HG02588 (cell line): Measurements from ENCODE around the gene KLF6.
A peak's percentile ranks its signal among the peaks of the same experiment; 100 is the strongest.

Experiments used
- ATAC-seq: cut with Tn5 transposase; IDR thresholded peaks from one replicate; pipeline ENCODE4 v1.9.1; 2021; ENCODE audit warnings: mild to moderate bottlenecking, moderate library complexity; ENCODE audit not compliant: unreplicated experiment

KLF6 gene

DNA sequence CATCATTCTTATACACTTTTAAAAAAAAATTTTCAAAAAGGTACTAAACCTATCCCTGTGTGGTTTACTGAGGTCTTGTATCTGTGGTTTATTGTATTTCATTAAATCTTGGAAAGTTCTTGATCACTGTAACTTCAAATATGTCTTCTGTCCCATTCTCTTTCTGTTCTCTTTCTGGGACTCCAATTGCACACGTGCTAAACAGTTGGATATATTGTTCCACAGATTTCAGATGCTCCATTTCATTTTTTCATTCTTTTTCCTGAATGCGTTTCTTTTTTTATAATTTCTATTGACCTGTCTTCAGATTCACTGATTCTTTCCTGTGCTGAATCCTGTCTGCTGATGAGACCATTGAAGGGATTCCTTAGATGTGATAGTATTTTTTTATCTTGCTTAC is 4.6 kb upstream of the KLF6 start:
- no peak for ATAC-seq

DNA sequence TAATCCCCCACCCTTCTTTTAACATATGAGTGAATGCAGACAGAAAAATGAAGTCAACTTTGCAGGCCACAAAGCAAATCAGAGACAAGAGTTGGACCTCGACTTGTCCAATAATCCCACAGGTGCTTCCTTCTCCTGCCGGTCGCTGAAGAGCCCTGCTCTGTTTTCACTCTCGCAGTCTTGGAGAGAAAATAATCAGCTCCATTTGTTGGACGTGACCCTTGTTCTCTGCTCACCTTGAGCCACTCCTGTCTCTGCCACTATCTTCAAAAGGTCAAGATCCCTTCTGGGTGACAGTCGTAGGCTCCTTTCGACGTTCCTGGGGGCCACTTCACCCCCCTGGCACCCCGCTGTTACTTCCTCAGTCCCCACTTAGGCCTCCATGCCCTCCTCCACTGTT is 2.8 kb upstream of the KLF6 start:
- ATAC-seq, result no peak

DNA sequence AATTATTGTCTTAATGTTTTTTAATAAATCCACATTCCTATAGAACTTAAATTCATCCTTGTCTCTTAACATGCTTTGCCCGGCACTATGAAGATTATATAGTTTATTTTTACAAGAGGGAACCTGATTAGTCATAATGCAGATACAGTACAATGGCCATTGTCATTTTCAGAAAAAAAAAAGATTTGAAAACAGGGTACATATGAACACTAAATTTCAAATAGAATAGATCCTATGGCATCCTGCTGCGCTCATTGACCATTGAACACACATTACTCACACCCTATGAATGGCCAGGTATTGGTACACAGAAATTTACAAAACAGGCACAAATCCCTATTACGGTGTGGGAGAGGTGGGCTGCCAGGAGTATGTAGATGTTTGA is 2.0 kb upstream of the KLF6 start:
- no peak for ATAC-seq

DNA sequence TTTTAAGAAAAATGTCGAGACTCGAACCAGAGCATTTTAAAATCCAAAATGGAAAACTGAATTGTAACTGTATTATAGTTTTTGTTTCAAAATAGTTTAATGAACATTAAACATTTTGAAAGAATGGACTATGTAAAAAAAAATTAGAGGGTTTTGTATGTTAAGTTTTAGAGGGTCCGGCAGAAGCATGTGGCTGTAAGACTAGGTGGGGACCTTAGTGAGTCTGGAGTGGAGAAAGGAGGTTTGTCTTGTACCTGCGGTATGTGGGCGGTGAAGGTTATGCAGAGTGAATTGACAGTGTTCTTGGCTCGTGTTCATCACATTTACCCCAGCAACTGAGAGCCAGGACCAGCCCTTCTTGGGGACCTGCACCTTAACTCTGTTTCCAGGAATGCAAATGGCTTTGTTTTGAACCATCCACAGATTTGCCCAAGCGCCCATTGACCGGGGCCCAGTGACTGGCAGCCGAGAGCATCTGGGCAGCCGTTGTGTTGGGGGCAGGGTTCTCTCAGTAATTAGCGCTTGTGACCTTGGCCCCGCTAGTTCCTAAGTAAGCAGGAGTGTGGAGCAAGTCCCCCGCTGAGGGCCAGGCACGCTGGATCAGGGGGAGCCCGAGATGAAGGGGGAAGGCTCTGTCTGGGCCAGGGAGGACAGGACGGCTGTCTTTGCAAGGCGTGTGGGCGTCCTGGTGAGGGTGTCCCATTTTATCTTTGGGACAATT is 1.4 kb upstream of the KLF6 start:
- no peak for ATAC-seq

DNA sequence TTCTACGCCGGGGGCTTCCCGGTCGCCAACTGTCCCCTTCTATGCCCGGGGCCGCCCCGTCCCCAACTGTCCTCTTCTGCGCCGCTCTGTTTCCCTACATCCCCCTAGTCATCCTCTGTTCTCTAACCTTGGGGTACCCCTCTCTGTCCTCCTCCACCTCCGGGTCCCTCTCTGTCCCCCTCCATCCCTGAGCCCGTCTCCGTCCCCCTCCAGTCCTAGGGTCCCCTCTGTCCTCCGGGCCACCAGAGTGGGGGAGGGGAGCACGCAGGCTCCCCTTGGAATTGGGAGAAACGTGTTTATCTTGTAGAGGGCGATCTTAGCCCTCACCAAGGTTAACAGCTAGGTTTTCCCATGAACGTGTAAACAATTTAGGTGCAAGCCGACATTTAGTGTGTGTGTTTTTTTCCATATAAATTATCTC is 852 bp upstream of the KLF6 start:
- ATAC-seq, result no peak

DNA sequence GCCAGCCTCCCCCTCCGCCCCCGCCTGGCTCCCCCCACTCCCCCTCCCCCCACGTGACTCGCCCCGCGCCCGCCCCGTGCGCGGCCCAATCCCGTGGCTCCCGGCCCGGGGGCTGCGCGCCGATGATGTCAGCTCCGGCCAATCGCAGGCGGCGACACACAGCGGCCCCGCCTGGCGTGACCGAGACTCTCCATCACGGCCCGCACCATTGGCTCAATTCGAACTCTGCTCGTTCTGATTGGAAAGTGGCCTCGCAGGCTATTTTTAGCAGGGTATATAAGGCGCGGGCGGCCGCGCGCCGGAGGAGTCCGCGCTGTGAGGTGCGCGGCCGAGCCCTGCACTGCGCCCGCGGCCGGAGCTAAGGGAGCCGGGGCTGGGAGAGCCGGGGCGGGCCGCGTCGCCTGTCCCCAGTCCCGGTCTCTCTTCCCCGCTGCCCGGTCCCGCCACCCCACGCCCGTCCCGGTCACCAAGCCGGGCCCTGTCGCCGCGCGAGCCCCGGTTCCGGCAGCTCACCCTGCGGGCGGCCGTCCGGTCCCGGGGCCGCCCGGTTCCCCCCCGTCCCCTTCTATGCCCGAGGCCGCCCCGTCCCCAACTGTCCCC is 342 bp upstream of the KLF6 start:
- ATAC-seq, result peak; percentile 76

DNA sequence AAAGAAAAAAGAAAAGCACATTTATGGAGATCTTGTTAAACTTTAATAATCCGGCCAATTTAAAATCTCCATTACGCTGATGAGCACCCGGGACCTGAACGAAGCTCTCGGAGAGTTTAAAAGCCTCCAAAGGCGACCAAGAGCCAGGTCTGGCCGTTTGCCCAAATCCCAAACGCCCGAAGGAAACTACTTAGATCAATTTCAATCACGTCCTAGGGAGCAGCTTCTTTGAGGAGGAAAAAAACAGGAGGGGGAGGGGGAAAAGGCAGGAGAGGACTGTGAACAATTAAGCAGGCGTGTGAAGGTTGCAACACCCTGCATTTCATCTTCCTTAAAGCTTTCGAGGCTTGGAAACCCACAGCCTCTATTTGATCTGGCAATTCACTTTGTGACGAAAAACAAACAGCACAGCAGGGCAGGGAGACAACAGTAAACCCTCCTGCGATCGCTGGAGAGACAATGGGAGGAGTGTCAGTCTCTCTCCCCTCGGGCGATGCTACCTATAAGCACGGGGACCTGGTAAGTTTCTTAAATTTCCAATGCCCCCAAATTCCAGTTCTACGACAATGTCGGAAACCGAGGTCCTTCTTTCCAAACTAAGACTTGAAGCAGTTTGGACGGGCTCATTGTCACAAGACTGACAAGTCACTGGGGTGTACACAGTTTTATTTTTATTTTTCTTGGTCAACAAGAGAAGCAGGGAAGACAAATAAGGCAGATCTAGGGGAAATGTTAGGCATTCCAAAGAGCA is 1.2 kb downstream of the KLF6 start:
- no peak for ATAC-seq

DNA sequence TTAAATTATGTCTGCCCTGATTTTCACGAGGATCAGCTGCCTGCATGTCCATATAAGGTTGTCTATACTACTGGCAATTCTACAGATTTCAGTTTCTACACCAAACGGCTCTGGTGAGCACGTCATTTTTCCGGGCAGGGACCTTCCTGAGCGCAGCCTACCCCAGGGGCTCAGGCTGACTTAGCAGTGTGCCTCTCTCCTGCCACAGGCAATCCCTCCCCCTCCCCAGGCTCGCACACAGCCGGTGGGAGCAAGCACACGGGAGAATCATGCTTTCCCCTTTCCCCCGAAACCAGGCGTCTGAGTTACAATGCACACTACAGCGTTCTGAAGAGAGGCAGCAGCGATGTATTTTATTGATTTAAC is 1.7 kb downstream of the KLF6 start:
- peak; percentile 26 for ATAC-seq

DNA sequence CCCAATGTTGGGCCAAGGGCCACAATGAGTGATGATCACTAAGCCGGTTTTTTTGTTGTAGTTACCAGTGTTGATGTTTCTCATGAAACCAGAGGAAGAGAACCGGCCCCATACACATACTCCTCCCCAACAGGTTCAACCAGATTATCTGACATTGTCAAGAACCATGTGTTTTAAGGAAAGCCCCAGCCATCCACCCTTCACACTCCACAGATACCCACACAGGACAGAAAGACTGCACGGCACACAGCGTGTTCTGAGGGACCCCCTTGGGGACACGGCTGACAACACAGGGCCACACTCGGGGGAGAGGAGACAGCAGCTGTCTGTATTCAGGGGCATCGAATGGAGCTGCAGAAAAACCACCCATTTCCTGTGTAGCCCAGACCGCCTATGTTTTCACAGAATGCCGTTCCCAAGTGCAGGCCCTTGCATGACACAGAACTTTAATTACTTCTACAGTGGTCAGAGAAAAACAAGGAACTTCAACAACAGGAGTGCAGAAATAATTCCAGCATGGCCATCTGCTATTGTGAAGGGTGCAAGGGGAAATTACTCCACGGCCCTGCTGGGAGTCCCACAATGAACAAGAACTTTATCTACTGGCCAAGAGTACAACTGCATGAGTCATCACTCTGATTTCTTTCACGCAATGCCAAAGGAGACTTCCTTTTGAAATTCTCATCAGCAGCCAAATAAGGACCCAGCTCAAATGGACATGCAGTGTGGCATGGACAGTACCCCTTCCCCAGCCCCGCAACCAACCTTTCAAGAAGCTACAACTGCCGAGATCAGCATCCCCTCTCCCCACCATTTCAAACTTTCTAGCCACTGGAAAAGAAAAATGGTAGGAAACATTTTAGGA is 2.3 kb downstream of the KLF6 start:
- no peak for ATAC-seq

DNA sequence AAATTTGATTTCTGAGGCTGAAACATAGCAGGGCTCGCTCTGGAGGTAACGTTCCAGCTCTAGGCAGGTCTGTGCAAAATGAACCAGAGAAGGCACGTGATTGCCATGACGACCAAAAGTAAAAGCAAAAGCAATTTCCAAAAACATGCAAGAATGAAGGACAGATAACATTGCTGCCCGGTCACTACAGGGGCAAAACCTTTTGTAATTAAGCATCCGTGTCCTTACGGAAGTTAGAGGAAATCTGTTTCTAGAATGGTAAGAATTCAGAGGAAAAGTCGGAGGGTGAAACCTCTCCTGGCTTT is 2.9 kb downstream of the KLF6 start:
- no peak for ATAC-seq

DNA sequence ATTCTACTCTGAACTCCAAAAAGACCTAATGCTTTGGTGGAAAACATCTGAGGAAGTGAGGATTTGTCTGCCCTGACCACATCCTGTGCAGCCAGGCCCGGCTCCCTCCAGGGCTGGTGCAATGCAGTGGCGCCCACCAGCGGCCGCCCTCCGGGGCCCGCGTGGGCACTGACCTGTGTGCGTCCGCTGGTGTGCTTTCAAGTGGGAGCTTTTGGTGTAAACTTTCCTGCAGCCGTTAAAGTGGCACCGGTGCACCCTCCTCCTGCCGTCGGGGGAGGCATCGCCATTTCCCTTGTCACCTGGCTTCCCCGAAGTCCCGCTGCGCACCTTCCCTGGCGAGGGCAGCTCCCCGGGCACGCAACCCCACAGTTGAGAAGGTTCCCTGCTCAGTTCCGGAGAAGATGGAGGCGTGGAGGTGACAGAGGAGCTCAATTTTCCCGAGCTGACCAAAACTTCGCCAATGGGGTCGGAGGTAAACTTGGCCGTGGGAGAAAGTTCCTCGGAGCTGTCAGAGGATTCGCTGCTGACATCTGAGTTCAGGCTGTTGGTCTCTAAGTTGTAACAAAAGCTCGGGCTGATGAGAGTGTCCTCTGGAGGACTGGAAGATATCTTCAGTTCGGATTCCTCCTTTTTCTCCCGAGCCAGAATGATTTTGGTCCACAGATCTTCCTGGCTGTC is 3.4 kb downstream of the KLF6 start:
- no peak for ATAC-seq

DNA sequence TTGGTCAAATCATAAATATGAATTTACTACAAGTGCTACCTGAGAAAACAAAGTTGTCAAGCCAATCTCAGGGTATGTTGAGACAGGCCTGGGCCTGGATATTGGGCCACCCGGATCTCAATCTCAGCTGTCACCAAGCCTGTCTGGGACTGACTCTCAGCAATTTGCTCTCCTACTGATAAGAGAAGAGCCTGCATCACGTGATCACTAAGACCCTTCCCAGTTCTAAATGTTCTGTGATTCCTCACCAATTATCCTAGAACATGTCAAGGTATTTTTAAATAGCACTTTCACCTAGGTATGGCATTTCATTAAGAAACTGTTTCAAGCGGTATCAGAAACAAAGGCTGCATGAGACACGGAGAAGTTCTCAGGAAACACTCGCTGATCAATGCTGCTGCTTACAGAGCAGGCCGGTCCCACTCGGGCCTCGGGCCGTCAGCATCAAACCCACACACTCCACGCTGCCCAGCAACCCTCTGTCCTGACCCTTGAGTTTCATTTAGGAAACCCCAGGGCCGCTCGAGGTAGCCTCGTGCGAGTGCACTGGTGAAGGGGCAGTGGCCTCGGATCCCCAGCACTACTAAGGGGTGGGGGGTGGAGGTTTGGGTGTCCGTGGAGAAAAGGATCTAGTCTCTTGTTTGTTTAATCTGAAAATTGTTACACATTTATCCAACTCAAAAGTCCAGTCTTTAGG is 4.1 kb downstream of the KLF6 start:
- no peak for ATAC-seq

DNA sequence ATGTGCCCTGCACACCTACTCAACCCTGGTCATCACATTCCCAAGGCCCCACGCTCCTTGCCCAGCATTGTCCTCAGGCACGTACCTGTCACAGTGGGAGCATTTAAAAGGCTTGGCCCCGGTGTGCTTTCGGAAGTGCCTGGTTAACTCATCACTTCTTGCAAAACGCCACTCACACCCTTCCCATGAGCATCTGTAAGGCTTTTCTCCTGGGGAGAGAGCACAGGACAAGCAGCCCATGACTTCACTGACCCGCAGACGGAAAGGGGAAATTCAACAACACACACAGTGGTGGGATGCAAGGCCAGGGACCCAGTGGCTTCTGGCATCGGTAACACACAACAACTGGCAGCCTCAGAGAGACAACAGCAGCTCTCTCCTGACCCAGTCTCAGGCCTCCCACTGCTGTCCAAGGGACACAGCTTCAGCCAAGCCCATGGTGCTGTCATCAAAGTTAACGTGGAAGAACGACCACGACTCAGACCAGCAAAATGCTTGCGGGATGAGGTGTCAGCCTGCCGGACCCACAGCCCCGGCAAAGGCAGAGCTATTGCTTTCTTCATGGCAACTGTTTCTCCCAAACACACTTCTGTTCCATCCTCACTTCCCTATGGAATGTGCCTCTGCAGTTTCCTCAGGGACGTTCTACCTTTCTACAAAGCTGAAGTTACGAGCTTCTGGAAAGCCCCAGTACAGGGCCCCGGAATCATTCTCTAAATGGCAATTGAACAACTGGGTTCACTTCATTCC is 4.8 kb downstream of the KLF6 start:
- ATAC-seq, result no peak

DNA sequence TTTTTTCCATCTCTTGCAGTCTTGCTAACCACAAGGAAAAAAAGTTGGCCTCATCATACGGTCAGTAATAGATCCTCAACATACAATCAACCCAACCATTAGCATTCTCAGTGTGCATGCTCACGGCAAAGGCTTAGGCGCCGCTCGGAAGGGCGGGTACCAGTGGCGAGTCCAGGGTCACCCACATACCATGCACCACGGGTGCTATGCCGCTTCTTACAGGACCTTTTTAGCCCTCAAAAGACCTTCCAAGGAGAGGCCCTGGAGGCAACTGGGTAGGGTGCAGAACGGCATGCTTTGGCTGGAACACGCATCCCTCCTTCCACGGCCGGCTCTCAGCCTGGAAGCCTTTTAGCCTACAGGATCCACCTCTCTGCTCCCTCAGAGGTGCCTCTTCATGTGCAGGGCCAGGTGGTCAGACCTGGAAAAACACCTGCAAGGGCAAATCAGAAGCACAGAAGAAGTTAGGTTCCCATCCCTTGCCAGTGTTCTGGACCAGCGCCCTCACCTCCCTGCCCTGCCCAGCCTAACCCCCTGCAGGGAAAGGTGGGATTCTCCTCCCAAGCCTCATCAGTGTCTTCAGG is 5.8 kb downstream of the KLF6 start:
- ATAC-seq, result no peak

DNA sequence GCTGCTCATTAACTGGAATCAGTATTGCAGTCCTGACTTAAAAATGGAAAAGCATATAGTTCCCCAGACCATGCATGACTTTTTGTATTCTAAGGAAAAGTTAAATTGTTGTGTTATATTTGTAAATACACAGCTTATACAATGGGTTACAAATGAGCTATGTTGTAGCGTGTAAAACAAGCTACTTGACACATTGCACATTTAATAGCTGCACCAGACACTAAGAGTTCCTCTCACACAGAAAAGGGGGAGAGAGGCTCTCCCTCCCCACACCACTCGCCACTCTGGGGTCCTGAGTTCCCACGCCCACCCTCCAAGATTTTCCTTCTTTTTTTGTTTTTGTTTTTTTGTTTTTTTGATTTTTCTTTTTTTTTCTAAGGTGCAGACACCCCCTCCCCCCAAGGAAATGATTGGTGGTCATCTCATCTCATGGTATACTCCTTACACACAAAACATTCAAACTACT is 6.3 kb downstream of the KLF6 start:
- ATAC-seq, result no peak

DNA sequence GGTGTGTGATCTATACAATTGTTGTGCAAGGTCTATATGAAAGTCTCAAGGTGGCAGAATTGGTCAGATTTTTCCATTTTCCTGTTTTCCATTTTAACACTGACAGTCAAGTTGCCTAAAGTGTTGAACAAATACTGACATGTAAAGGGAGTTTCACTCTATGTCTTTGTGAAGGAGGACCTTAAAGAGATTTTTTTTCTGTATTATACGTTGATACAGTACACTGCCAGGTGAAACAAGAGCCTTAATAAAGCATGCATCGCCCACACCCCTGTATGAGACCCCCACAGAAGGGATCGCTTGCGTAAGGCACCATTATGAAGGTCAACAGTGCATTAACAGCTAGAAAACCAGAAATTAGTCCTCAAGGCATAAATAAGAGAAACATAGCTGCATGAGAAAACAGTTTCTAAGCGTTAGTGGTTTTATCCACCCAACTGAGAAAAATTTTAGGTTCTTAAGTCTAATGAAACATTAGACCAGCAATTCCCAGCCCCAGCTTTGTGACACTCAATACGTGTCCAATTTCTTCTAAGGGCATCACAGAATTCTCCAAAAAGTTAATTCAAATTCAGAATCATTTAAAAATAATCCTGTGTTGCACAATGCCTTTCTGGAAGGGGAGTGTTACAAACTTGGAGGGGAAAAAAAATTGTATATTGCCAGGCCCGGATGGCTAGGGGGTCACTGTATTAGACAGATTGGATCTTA is 6.9 kb downstream of the KLF6 start:
- ATAC-seq, result no peak

DNA sequence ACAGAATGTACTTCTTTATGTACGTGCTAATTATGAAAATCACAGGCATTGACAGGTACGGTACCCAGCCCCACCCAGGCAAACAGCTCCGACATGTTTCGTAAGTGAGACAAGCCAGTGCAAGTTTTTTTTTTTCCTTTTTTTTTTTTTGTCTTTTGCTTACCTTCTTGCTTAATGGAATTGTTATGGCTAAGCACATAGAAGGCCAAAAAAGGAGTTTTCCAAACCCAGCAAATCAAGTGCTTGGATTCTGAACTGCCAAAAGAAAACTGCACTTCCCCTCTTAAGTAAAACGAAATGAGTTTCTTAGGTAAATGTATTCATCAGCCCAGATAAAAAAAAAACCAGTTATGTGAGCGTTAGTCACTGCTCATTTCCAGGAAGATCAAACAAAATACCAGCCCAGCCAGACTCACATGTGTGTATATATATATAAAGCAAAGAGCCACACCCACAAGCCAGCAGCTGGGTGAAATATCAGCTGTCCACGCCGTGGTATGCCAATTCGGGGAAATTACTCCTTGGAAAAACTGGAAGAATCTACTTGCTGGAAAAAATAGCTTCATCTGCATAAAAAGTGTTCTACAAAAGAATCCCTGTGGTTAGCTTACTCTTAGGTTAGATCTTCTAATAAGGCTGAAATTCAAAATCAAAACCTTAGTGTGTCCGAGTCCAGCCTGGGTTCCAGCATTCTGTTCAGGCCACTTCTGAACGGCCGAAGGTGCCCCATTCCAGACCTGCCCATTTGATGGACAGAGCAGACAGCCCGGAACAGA is 8.0 kb downstream of the KLF6 start:
- ATAC-seq, result no peak
